GM19035 (cell line): ENCODE measurements around the gene EXD2.

ENCODE experiments used
- ATAC-seq: cut with Tn5 transposase; IDR thresholded peaks from one replicate; pipeline ENCODE4 v1.9.1; 2021; ENCODE audit not compliant: unreplicated experiment

Gene EXD2

DNA sequence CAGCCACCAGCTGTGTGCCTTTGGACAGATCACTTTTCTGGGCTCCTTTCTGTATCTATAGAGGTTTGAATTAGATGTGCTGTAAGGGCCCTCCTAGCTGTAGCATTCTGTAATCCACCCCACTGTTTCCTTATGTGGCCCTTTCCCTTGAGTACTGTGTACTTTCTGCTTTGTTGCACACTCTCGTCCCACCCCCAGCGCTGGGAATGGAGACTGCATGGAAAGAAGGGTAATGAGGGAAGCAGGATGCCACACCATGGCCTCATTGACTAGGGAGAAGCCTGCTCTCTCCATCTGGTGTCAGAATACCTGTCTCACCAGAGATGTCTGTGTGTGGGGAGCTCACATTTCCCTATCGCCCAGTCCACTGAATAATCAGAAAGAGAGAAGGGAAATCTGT, 55.0 kb downstream of the EXD2 start:
- ATAC-seq, result no peak

- ATAC-seq, result no peak
Observed at GRCh38 chr14:69247676-69248440, 56.6 kb downstream of the EXD2 start.

DNA sequence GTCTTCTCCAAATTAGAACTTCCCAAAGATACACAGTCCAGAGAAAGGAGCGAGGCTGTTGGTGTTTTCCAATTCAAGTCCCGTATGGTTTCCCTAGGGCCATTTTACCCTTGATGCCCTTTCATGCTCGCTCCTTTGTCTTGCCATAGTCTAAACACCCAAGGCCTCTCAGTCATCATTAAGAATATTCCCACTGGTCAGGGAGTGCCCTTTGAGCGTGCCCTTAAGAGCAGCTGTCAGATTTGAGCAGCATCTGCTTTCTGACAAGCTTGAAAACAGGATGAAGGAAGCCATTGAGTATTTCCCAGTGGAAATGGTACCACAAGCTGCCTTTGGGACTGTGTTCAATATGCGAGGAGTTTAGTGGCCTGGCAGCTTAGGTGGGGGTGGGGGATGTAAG, 58.3 kb downstream of the EXD2 start:
- no peak for ATAC-seq

DNA sequence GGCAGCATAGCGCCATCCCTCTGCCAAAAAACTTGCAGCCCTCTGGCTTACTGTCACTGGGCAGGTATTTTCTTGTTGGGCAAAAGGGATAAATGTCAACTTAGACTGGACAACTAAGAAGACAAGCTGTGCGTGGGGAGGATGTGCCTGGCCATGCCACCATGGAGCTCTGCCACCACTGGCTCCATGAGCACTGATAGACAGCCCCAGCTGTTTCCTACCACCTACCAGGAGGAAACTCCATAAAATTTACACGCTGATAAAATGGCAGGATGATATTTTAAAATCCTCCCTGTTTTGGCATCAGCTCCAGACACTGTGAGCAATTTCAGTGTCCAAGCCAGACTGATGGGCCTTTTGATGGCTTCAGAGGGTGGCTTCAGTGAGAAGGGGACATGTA, 61.6 kb downstream of the EXD2 start:
- no peak for ATAC-seq

- no peak for ATAC-seq
Observed at GRCh38 chr14:69259168-69259526, 67.8 kb downstream of the EXD2 start.

- ATAC-seq, result no peak
Observed at GRCh38 chr14:69259527-69260189, 68.4 kb downstream of the EXD2 start, which contains the start of gene GALNT16. TSS of gene GALNT16 (plus strand) at chr14:69260158. CDS start at chr14:69260291, 133 bp downstream.

DNA sequence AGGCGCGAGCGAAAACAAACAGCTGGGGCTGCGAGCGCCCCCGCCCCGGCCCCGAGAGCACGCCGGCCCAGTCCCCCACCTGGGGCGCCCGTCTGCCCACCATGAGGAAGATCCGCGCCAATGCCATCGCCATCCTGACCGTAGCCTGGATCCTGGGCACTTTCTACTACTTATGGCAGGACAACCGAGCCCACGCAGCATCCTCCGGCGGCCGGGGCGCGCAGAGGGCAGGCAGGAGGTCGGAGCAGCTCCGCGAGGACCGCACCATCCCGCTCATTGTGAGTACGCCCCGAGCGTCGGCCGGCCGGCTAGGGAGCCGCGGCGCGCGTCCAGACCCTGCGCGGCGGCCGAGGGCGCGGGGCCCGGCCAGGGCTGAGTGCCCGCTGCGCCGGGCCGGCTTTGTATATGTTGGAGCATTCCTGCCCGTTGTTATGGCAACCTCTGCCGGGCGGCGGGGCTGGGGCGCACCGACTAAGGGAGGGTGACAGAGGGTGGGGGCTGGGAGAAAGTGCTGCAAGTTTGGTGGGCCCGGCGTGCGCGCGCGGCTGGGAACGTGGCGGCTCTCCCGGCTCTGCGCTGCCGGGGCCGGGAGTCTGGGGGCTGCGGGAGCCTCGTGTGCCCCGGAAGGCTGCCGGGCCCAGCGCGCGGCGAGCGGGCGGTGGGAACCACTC, 69.0 kb downstream of the EXD2 start:
- ATAC-seq, result no peak

DNA sequence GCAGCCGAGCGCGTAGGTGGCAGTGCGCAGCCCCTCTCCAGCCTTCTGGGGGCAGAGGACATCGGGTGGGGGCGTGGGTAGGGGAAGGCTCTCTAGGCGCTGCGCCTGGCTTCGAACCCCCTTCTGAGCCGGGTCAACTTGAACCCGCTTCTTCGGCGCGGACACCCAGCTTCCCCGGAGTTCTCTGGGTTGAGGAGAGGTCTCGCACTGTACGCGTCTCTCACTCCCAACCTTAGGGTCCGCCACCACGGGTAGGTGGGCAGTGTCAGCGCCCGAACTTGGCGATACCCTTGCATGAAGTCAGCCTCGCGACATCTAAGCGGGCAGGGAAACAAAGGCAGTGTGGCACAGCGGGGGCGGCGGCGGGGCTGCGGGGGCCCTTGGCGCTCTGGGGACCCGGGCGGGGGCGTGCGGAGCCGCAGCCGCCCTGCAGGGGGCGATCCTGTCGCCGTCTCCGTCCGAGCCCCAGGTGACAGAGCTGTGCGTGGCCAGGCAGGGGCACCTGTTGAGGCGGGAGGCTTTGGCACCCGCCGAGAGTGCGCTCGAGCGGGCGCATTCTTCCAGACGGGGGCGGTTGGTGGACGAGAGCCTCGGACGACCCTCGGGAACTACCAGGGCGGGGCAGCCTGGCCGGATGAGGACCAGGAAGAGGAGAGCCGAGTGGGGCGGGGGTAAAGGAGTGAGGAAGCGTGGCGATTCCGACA, 69.7 kb downstream of the EXD2 start:
- ATAC-seq, result no peak

- no peak for ATAC-seq
Observed at GRCh38 chr14:69261761-69262331, 70.5 kb downstream of the EXD2 start.

DNA sequence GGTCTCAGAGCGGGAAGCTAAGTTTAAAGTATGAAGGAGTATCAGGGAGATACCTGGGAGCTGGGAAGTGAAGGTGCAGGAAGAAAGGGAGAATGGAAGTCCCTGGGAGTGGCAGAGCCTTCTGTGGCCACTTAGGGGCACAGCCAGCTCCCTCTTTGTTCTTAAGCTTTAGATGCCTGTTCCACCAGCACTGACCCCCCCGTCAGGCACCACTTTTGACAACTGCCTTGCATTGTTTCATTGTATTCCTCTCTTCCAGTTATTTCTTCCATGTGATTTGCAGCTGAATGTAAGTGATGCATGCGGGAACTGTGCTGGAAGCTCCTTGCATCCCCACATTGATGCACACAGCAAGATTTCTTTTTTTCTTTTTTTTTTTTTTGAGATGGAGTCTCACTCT, 71.2 kb downstream of the EXD2 start:
- no peak for ATAC-seq

DNA sequence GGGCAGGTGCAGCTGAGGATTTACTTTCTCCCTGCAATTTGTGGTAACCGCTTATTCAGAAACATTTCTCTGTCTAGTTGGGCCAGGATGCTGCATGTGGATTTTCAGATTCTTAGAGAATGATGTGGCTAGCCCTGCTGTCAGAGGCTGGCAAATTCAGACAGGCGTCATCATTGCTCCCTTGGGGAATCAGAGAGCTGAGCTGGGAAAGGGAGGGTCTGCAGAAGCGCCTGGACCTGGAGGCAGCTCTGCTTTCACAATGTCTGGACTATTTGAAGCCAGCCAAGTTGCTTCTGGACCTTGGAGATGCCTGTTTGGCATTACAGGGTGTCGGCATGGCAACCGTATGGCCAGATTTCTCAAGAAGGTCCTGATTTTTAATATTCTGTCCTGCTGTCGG, 72.1 kb downstream of the EXD2 start:
- no peak for ATAC-seq

DNA sequence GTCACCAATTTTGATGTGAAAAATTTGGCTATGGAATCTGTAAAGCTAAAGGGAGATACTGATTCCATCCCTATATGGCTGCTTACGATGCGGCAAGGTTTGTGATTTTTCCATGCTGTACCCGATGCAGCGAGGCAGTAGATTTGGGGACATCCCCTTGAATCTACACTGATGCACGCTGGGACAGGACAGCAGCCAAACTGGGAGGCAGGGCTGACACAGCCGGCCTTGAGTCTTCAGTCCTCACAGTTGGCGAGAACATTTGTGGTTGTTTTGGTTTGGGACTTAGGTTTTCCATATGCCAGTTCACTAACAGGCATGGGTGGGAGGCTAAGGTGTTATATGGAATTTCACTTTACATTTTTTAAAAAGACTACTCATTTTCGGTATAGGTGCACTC, 72.5 kb downstream of the EXD2 start:
- no peak for ATAC-seq

- no peak for ATAC-seq
Observed at GRCh38 chr14:69266572-69267345, 75.5 kb downstream of the EXD2 start.

GRCh38 chr14:69267492-69267891, 76.2 kb downstream of the EXD2 start:
- ATAC-seq, result no peak

DNA sequence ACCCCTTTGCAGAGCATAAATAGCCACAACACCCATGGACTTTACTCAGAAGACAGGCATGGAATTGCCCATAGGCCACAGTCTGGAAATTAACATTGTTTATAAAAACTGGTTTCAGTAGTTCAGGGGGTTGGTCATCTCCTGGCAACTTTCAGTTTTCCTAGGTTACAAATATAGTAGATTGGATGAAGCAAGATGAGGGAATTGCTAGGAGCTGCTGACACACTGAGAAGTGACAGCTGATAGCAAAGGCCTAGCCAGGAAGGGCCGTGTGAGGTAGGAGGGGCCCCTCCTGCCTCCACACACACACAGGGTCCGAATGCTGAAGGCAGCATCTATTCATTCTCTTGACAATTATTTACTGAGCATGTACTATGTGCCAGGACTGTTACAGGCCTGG, 76.9 kb downstream of the EXD2 start:
- ATAC-seq, result no peak

DNA sequence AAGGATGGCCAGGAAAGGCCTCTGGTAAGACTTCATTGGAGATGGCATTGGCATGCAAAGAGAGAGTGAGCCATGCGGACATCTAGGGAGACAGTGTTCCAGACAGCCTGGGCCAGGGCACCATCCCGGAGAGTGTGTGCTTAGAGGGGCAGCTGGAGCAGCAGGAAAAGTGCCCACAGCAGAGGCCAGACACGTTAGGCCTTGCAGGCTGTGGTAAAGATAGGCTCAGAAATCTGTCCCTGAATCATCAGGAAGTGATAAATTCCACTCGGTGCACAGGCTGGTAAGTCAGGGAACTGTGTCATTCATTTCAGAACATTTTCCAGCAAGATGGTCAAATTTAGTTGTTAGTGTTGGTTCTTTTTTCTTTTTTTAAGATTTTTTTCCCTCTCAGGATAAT, 77.5 kb downstream of the EXD2 start:
- ATAC-seq, result no peak

DNA sequence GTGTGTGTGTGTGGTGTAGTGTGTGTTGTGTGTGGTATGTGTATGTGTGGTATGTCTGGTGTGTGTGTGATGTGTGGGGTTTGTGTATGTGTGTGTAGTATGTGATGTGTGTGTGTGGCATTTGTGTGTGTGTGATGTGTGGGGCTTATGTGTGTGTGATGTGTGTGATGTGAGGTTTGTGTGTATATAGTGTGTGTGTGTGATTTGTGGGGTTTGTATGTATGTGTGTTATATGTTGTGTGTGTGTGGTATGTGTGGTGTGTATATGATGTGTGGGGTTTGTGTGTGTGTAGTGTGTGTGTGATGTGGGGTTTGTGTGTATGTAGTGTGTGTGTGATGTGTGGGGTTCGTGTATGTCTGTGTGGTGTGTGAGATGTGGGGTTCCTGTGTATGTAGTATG, 78.1 kb downstream of the EXD2 start:
- no peak for ATAC-seq

- no peak for ATAC-seq
Observed at GRCh38 chr14:69270097-69270496, 78.8 kb downstream of the EXD2 start.

GRCh38 chr14:69270795-69271708, 79.8 kb downstream of the EXD2 start:
- no peak for ATAC-seq
